Spleen (tissue), 11 donors: Measurements from ENCODE around the gene CCNF. TPM values are rescaled to one million over a fixed set of nuclear protein-coding genes. Genes with fewer than 3 reads are reported as not detected.
"Not testable (repeated sequence)": the region's sequence is repeated elsewhere in the genome, so short reads cannot be mapped to it uniquely, and the experiment has no call there.

Experiments
- DNase-seq: peaks from one replicate; pipeline ENCODE4 v3.0.0-alpha.2; 2020
- H3K27ac ChIP-seq, 8 donors: fragments of 200-600 bp; sonication (generic) in 7 of 8; 1 replicate in 4 of 8; 2 replicates in 4 of 8; pipeline versions ENCODE4 v1.5.0 to v1.8.0; 2016 to 2021; ENCODE audit warnings: inconsistent platforms in 4 of 8, mild to moderate bottlenecking in 4 of 8, moderate library complexity in 1 of 8
- H3K27me3 ChIP-seq, 7 donors: fragments of 200-600 bp; sonication (generic) in 6 of 7; replicated peaks in 1 of 7; 1 replicate in 4 of 7; 2 replicates in 3 of 7; pipeline versions ENCODE4 v1.5.0 to v1.8.0; 2016 to 2021; ENCODE audit warnings: inconsistent platforms in 3 of 7, mild to moderate bottlenecking in 1 of 7
- H3K36me3 ChIP-seq, 6 donors: fragments of 200-600 bp; sonication (generic) in 5 of 6; 1 replicate in 4 of 6; 2 replicates in 2 of 6; pipeline versions ENCODE4 v1.5.0 to v1.8.0; 2016 to 2021; ENCODE audit warnings: inconsistent platforms in 2 of 6
- H3K4me1 ChIP-seq, 6 donors: fragments of 200-600 bp; sonication (generic) in 5 of 6; 1 replicate in 3 of 6; 2 replicates in 3 of 6; pipeline versions ENCODE4 v1.5.0 to v1.8.0; 2016 to 2021; ENCODE audit warnings: inconsistent platforms in 3 of 6
- H3K4me3 ChIP-seq, 8 donors: fragments of 200-600 bp; sonication (generic) in 7 of 8; 1 replicate in 4 of 8; 2 replicates in 4 of 8; pipeline versions ENCODE4 v1.5.0 to v1.8.0; 2016 to 2021; ENCODE audit warnings: inconsistent platforms in 4 of 8, mild to moderate bottlenecking in 4 of 8, moderate library complexity in 2 of 8
- H3K9me3 ChIP-seq, 8 donors: fragments of 200-600 bp; sonication (generic) in 7 of 8; 1 replicate in 4 of 8; 2 replicates in 4 of 8; pipeline versions ENCODE4 v1.5.0 to v1.8.0; 2016 to 2021; ENCODE audit warnings: inconsistent platforms in 4 of 8
- POLR2A ChIP-seq, 3 donors: fragments of 450-650 bp; IDR thresholded peaks; one replicate each; pipeline ENCODE4 v1.5.1; 2017; ENCODE audit warnings: antibody characterized with exemption in 3 of 3, mild to moderate bottlenecking in 1 of 3
- POLR2AphosphoS5 ChIP-seq, 3 donors: sonication (generic); formaldehyde crosslinking; IDR thresholded peaks; one replicate each; pipeline ENCODE4 v1.5.1; 2017; ENCODE audit warnings: antibody characterized with exemption in 3 of 3
- WGBS, 5 donors: extraction: QIAGEN DNeasy Blood & Tissue Kit in 3 of 5; methylation state at CpG; one replicate each; pipeline versions ENCODE4 v1.1.5 to v1.1.7; 2013 to 2018; 5-methylcytosine and 5-hydroxymethylcytosine counted together
- intact Hi-C: fragments of 100-400 bp; cut with DNase I; formaldehyde crosslinking; loops from one replicate; pipeline ENCODE4 v1.15.0; 2023; ENCODE audit warnings: low total_unique reads
- polyA plus RNA-seq, 3 donors: library from polyadenylated mRNA; stranded (reverse); fragments of 200-250 nt; gene quantifications; one replicate each; pipeline ENCODE4 v1.2.1, GENCODE V29; 2013
- total RNA-seq, 7 donors: library from RNA; depleted of rRNA in 3 of 7; stranded (reverse); fragments of >200 nt in 3 of 7; fragmentation: NEBNext Ultra II Directional in 4 of 7; extraction: Animal tissue kit (Norgen Biotek cat#: 25700) in 4 of 7; gene quantifications; one replicate each; pipeline versions ENCODE4 v1.1.0 to v1.2.1, GENCODE V29; 2016 to 2021
- TF ChIP-seq, protein P1 (sequence below), 11 experiments: fragments of 200-600 bp in 7 of 11; fragments of 450-650 bp in 4 of 11; sonication (generic) in 4 of 11; IDR thresholded peaks in 8 of 11; conservative IDR thresholded peaks in 3 of 11; 1 replicate in 7 of 11; 2 replicates in 4 of 11; pipeline versions ENCODE4 v1.4.0 to v1.8.0; 2016 to 2021; ENCODE audit warnings: antibody characterized with exemption in 11 of 11, inconsistent platforms in 4 of 11, mild to moderate bottlenecking in 1 of 11
- donor health status: healthy with polysubstance abuse.
- donor health status: DM: no; HTN: no; CAD: no; lungs with moderate emphysema.
- donor health status: DM: no; HTN: no; CAD: no.
- donor health status: Bipolar disorder and iron deficiency.
- donor health status: healthy.
- donor health status: DM: no; HTN: no; CAD: no.
- donor health status: DM: yes; HTN: yes; CAD: no.

Gene CCNF
- total and polyA plus RNA-seq, 10 donors: 1.5 to 11.1 (median 4.7) TPM

DNA sequence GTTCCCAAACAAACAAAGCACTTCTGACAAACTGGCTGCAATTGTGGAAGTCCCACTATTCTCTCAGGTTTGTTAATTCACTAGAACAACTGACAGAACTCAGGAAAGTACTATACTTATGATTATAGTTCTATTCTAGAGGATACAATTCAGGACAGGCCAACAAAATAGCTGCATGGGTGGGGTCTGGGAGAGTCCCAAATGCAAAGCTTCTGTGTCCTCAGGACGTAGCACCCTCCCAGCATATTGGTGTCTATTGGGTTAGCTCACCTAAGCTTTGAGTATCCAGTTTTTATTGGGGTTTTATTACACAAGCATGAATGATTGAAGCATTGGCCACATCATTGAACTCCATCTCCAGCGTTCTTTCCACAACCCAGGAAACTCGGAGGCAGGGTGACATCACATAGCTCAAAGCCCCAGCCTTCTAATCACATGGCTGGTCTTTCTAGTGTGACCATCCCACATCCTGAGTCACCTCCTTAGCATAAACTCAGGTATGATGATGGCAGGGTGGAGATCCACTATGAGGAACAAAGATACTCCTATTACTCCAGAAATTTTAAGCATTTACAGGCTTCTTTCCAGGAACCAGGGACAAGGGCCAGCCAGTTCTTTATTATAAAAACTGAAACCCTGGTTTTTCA lies 43.9 kb upstream of the CCNF start:
- intact Hi-C loops: no loop called here
- Histone ChIP-seq H3K36me3 (no peaks in the 10 kb centered on the region), H3K27ac (no peak overlapping the region), H3K9me3 (peaks cover 0 to 18% (median 12%) of the 10 kb centered on the region in 8 donors), H3K4me3 (no peak overlapping the region), H3K4me1 (no peaks in the 10 kb centered on the region), H3K27me3 (no peaks in the 10 kb centered on the region)
- DNase-seq: no peak
- no peak for TF ChIP-seq POLR2AphosphoS5 (IDR thresholded peaks at IDR 0.05)
- TF ChIP-seq, protein P1, sequence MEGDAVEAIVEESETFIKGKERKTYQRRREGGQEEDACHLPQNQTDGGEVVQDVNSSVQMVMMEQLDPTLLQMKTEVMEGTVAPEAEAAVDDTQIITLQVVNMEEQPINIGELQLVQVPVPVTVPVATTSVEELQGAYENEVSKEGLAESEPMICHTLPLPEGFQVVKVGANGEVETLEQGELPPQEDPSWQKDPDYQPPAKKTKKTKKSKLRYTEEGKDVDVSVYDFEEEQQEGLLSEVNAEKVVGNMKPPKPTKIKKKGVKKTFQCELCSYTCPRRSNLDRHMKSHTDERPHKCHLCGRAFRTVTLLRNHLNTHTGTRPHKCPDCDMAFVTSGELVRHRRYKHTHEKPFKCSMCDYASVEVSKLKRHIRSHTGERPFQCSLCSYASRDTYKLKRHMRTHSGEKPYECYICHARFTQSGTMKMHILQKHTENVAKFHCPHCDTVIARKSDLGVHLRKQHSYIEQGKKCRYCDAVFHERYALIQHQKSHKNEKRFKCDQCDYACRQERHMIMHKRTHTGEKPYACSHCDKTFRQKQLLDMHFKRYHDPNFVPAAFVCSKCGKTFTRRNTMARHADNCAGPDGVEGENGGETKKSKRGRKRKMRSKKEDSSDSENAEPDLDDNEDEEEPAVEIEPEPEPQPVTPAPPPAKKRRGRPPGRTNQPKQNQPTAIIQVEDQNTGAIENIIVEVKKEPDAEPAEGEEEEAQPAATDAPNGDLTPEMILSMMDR (IDR thresholded peaks at IDR 0.05 in 8 of 11, conservative IDR thresholded peaks at IDR 0.05 in 3 of 11): no peak
- TF ChIP-seq POLR2A (IDR thresholded peaks at IDR 0.05): no peak
- WGBS, 5 donors: 64 to 76% (median 70%) methylated on average over 3 of the region's 3 CpGs

DNA sequence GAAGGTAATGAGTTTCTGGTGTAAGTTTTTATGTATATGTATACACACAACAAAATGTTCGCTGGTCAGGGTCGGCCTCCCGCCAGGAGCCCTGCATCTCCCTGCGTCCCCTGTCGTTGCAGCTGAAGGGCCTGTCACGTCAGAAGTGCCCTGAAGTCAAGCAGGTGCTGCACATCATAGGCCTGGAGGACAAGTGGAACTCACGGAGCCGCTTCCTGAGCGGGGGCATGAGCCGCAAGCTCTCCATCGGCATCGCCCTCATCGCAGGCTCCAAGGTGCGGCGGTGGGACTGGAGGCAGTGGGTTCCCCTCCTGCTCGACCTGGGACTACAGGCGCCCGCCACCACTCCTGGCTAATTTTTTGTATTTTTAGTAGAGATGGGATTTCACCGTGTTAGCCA lies 43.3 kb upstream of the CCNF start:
- peaks cover 0 to 18% (median 12%) of the 10 kb centered on the region in 8 donors for H3K9me3 ChIP-seq
- H3K36me3 ChIP-seq, H3K4me3 ChIP-seq, H3K4me1 ChIP-seq, H3K27me3 ChIP-seq, DNase-seq, intact Hi-C loops, H3K27ac ChIP-seq: not testable (repeated sequence)
- WGBS, 5 donors: 83 to 89% (median 86%) methylated on average over 11 to 19 of the region's 19 CpGs

DNA sequence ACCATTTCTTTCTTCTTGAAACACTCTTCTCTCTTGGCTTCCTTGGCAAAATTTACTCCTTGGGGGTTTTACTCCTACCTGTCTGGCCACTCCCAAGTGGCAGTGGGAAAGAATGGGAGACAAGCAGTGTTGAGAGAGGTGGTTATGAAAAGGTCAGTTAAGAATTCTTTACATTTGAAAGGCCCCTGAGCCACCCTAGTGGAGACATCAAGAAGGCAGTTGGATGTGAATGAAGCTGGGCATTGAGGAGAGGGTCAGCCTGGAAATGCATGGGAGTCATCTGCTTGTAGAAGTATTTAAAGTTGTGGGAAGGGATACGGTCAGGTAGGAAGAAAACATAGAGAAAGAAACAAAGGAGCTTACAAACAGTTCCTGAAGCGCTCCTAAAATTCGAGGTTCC lies 42.3 kb upstream of the CCNF start:
- peaks cover 0 to 18% (median 12%) of the 10 kb centered on the region in 8 donors for H3K9me3 ChIP-seq
- WGBS, 5 donors: 64 to 79% (median 74%) methylated on average over 3 of the region's 3 CpGs
- H3K27me3 ChIP-seq: no peaks in the 10 kb centered on the region
- intact Hi-C loops: no loop called here
- no peak overlapping the region for H3K27ac ChIP-seq
- no peak for TF ChIP-seq POLR2AphosphoS5 (IDR thresholded peaks at IDR 0.05)
- TF ChIP-seq POLR2A (IDR thresholded peaks at IDR 0.05): no peak
- TF ChIP-seq, protein P1 (IDR thresholded peaks at IDR 0.05 in 8 of 11, conservative IDR thresholded peaks at IDR 0.05 in 3 of 11): no peak
- no peaks in the 10 kb centered on the region for H3K36me3 ChIP-seq
- H3K4me1 ChIP-seq: no peaks in the 10 kb centered on the region
- DNase-seq: no peak
- no peak overlapping the region for H3K4me3 ChIP-seq

DNA sequence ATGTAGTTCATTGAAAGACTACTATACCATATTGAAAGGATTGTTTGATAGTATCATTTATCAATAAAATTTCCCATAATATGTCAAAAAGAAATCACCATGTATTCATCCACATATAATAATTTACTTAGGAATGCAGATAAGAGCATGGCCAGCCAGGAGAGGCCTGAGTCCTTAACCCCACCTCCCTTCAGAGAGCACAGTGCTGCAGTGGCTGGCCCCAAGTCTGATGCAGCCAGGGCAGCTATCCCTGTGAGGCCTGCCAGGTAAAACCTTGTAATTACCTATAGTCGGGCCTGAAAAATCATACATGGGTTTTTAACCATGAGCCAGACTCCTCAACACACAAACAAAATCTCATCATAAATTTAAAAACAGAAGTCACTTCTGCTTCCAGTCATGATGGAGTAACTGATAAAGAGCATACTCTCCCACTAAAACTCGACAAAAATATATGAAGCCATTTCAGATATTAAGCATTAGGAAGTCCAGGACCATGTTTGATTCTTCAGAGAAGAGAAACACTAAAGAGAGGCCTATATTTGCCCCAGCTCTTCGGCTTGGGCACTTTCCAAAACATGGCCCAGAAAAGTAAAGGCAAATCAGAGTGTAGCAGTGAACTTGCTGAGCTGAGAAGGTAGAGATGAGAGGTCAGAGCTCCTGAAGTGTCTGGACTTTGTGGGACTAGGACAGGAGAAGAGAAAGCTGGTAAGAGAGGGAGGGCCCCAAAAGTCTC lies 40.9 kb upstream of the CCNF start:
- TF ChIP-seq, protein P1 (IDR thresholded peaks at IDR 0.05 in 8 of 11, conservative IDR thresholded peaks at IDR 0.05 in 3 of 11): no peak
- TF ChIP-seq POLR2A (IDR thresholded peaks at IDR 0.05) (no peak), POLR2AphosphoS5 (IDR thresholded peaks at IDR 0.05) (no peak)
- Histone ChIP-seq H3K4me1 (no peaks in the 10 kb centered on the region), H3K9me3 (peaks cover 0 to 18% (median 12%) of the 10 kb centered on the region in 8 donors), H3K4me3 (no peak overlapping the region), H3K36me3 (no peaks in the 10 kb centered on the region), H3K27me3 (no peaks in the 10 kb centered on the region), H3K27ac (no peak overlapping the region)
- no peak for DNase-seq
- 70 to 87% (median 76%) methylated on average over 3 of the region's 3 CpGs for WGBS, 5 donors
- intact Hi-C loops: no loop called here
